Activated CD8-positive, alpha-beta T cell treated with anti-CD3 and anti-CD28 coated beads for 36 hours (primary cell): ENCODE results near the gene LSP1. TPM values are rescaled to one million over a fixed set of nuclear protein-coding genes. Genes with fewer than 3 reads are reported as not detected.

ENCODE experiments used
- ATAC-seq: fragments of 200-7000 bp; cut with Tn5 transposase; one replicate; pipeline ENCODE4 v1.10.0; 2021; ENCODE audit warnings: mild to moderate bottlenecking, moderate library complexity
- CTCF ChIA-PET: fragments of 350-600 bp; sonication (Branson Sonifier 250); formaldehyde crosslinking; loops from one replicate; lab custom pipeline; 2021; ENCODE audit warnings: antibody characterized with exemption; lab: Charles Lee
- POLR2A ChIA-PET: fragments of 350-600 bp; sonication (Branson Sonifier 250); formaldehyde crosslinking; loops from one replicate; lab custom pipeline; 2021; ENCODE audit warnings: antibody characterized with exemption; lab: Charles Lee
- DNase-seq: peaks from one replicate; pipeline ENCODE4 v3.0.0-alpha.2; 2020
- H3K27ac Mint-ChIP-seq: one replicate; pipeline ENCODE4 v1.8.0; 2021; ENCODE audit warnings: mild to moderate bottlenecking, mixed read lengths
- H3K27me3 Mint-ChIP-seq: one replicate; pipeline ENCODE4 v1.8.0; 2021; ENCODE audit warnings: mixed read lengths
- H3K36me3 Mint-ChIP-seq: one replicate; pipeline ENCODE4 v1.8.0; 2021; ENCODE audit warnings: low read depth, mixed read lengths
- H3K4me1 Mint-ChIP-seq: one replicate; pipeline ENCODE4 v1.8.0; 2021; ENCODE audit warnings: low read depth, mixed read lengths
- H3K4me3 Mint-ChIP-seq: one replicate; pipeline ENCODE4 v1.8.0; 2021; ENCODE audit warnings: mild to moderate bottlenecking, moderate library complexity, mixed read lengths
- H3K9me3 Mint-ChIP-seq: one replicate; pipeline ENCODE4 v1.8.0; 2021; ENCODE audit warnings: mixed read lengths
- CTCF ChIP-seq: fragments of 200-600 bp; IDR thresholded peaks from one replicate; pipeline ENCODE4 v1.8.0; 2022; ENCODE audit warnings: antibody characterized with exemption, mild to moderate bottlenecking
- intact Hi-C: fragments of 100-400 bp; cut with micrococcal nuclease; formaldehyde crosslinking; loops from one replicate; pipeline ENCODE4 v1.10.0; 2022
- total RNA-seq, 2 experiments: library from RNA; stranded (reverse); gene quantifications; one replicate each; pipeline ENCODE4 v1.2.3, GENCODE V29; 2021

Gene LSP1
- total RNA-seq, 2 experiments from 2014 or later = 247 to 251 TPM

DNA sequence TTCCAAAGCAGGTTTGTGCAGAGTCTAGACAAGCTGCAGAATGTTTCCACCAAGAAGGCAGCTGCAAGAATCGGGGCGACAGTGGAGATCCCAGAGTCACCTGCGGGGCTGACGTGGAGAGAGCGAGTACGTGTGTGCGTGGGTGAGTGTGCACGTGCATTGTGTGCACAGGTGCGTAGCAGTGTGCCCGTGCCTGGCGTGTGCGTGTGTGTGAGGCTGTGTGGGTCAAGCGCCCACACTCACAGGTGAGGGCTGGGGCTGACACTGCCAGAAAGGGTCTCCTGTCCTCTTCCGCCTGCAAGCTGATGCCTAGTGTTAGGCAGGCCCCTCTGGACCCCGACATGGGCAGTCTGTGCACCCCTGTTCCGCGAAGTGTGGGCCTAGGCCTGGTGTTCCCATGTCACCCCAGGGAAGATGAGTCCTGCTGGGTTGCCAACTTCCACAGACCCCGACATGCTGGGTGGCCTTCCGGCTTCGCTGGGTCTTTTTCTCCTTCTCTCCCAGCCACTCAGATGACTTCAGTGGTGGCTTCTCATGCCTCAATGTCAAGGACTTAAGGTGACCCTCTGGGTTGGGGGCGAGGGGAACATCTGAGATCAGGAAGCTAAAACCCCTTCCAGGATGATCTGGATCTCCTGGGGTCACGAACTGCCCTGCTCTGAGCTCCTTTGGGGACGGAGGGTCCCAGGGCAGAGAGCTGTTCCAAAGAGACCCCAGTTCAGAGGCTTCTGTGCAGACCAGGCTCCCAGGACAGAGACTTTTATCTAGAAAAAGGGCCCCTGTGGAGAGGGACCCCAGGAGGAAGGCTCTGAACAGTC is 28.5 kb upstream of the LSP1 start:
- Mint-ChIP-seq H3K27me3 (no peaks in the 10 kb centered on the region), H3K4me1 (no peaks in the 10 kb centered on the region), H3K36me3 (no peaks in the 10 kb centered on the region), H3K27ac (no peak overlapping the region), H3K9me3 (no peaks in the 10 kb centered on the region), H3K4me3 (no peak overlapping the region)
- ATAC-seq (no peak), DNase-seq (no peak)
- intact Hi-C loops = loop anchor here (5.0 kb wide), 1 partner anchor 172 kb away; no protein-coding TSS in a partner anchor
- ChIA-PET POLR2A (no interaction called here), CTCF (interaction anchor here (1.0 to 5.6 kb wide), 5 partner anchors 7 to 328 kb away, joined by 3 to 24 read pairs (median 4); no protein-coding TSS in a partner anchor)
- no peak for TF ChIP-seq CTCF

DNA sequence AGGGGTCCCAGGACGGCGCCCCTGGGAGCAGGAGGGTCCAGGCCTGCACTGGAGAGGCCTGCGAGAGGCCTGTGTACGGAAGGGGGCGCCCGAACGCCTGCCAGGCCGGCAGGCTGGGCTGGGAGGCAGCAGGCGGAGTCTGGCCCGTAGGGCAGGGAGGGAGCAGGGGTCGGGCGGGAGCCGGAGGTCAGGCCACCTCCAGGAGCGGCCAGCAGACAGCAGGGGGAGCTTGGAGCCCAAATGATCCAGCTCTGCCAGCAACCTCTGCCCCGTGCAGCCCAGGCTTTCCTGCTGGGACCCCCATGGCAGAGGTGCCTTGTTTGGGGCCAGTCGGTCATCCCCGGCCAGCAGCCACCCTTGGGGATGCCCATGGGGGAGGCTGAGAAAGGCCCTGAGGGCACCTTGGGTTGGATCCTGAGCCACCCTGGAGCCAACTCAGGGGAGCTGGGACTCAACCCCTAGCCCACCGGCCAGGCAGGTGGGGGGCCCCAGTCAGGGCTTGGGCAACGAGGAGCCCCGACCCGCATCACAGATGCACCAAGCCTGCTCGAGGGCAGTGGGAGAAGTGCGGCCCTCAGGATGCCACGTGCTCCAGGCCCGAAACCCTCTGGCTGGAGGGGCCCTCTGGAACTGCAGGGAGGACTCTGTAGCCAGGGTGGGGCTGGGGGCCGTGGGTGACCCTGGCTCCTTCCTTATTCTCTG is 27.7 kb upstream of the LSP1 start:
- intact Hi-C loops = loop anchor here (5.0 kb wide), 1 partner anchor 173 kb away; no protein-coding TSS in a partner anchor
- H3K36me3 Mint-ChIP-seq = no peaks in the 10 kb centered on the region
- ChIA-PET CTCF (interaction anchor here (1.0 to 5.6 kb wide), 6 partner anchors 7 to 327 kb away, joined by 3 to 24 read pairs (median 4); no protein-coding TSS in a partner anchor), POLR2A (no interaction called here)
- no peak overlapping the region for H3K27ac Mint-ChIP-seq
- H3K27me3 Mint-ChIP-seq = no peaks in the 10 kb centered on the region
- H3K9me3 Mint-ChIP-seq = no peaks in the 10 kb centered on the region
- ATAC-seq (no peak), DNase-seq (no peak)
- no peaks in the 10 kb centered on the region for H3K4me1 Mint-ChIP-seq
- no peak overlapping the region for H3K4me3 Mint-ChIP-seq
- TF ChIP-seq CTCF = no peak

DNA sequence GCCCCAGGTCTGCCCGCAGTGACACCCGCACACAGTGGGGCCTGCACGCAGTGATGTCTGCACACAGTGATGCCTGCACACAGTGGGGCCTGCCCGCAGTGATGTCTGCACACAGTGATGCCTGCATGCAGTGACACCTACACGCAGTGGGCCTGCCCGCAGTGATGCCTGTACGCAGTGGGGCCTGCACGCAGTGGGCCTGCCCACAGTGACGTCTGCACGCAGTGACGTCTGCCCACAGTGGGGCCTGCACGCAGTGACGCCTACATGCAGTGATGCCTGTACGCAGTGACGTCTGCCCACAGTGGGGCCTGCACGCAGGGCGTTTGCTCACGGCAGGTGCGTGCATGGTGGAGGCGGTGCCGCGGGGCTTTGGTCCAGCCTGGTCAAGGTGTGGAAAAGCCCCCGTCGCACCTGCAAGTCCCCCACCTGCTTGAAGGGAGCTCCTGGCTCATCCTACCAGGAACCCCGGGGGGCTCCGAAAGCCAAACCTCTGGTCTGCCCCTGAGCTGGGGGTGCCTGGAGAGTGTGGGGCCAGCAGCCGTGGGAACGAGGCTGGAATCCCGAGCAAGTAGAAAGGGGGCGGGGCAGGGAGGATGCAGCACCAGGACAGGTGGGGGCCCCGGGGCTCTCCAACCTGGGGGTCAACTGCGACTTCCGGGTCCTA is 27.0 kb upstream of the LSP1 start:
- Mint-ChIP-seq H3K4me1 (no peaks in the 10 kb centered on the region), H3K27me3 (no peaks in the 10 kb centered on the region), H3K9me3 (no peaks in the 10 kb centered on the region), H3K36me3 (no peaks in the 10 kb centered on the region), H3K27ac (no peak overlapping the region), H3K4me3 (no peak overlapping the region)
- POLR2A ChIA-PET = interaction anchor here (0.8 kb wide), 1 partner anchor 70 kb away, joined by 3 read pairs; no protein-coding TSS in a partner anchor
- DNase-seq = no peak
- intact Hi-C loops = loop anchor here (5.0 kb wide), 1 partner anchor 174 kb away; no protein-coding TSS in a partner anchor
- CTCF ChIA-PET = interaction anchor here (1.4 to 5.6 kb wide), 2 partner anchors 132 to 173 kb away, joined by 5 to 24 read pairs; no protein-coding TSS in a partner anchor
- TF ChIP-seq CTCF = no peak
- no peak for ATAC-seq

DNA sequence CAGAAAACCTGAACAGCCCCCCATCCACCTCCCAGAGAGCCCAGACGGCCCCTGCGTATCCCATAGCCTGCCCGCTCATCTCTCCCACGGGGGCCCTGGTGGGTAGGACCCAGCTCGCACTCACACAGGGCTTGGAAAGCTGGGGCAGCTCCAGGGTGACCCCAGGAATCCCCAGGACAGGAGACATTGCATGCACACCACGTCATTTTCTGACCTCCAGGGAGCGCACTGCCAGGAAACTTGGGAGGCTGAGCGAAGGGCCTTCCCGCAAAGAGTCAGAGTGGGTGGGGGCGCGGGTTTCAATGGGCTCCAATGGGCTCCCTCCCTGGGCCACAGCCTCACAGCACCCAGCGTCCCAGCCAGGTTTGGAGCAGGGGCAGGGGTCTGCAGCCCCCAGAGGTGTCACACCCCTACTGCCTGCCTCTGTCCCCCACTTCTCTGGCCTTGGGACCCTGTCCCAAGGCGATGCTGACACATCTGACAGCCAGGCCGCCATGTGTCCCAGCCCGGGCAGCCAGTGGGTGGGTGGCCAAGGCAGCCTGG is 26.3 kb upstream of the LSP1 start:
- no peaks in the 10 kb centered on the region for H3K4me1 Mint-ChIP-seq
- no peak overlapping the region for H3K4me3 Mint-ChIP-seq
- no peak for DNase-seq
- CTCF ChIA-PET = interaction anchor here (1.4 to 5.6 kb wide), 2 partner anchors 133 to 174 kb away, joined by 5 to 24 read pairs; no protein-coding TSS in a partner anchor
- no peak for TF ChIP-seq CTCF
- H3K27me3 Mint-ChIP-seq = no peaks in the 10 kb centered on the region
- no peak overlapping the region for H3K27ac Mint-ChIP-seq
- intact Hi-C loops = loop anchor here (5.0 kb wide), 1 partner anchor 174 kb away; no protein-coding TSS in a partner anchor
- no peaks in the 10 kb centered on the region for H3K36me3 Mint-ChIP-seq
- H3K9me3 Mint-ChIP-seq = no peaks in the 10 kb centered on the region
- ATAC-seq = no peak
- POLR2A ChIA-PET = interaction anchor here (0.8 kb wide), 1 partner anchor 69 kb away, joined by 3 read pairs; no protein-coding TSS in a partner anchor
